Skin of body (tissue), 2 donors: ENCODE data around the gene MED31. TPM values are rescaled to one million over a fixed set of nuclear protein-coding genes. Genes with fewer than 3 reads are reported as not detected.
A peak's percentile ranks its signal among the peaks of the same experiment; 100 is the strongest.
"Not testable (repeated sequence)": the region's sequence is repeated elsewhere in the genome, so short reads cannot be mapped to it uniquely, and the experiment has no call there.

Experiments used
- DNase-seq: peaks from one replicate; lab custom pipeline; 2025; lab: John Stamatoyannopoulos, UW
- total RNA-seq: library from RNA; depleted of rRNA; stranded (reverse); fragments of >200 nt; gene quantifications from one replicate; pipeline ENCODE4 v1.2.3, GENCODE V29; 2014

MED31 gene
- total RNA-seq, 1 donor from 2014 or later = 7.4 TPM

- not testable (repeated sequence) for DNase-seq
Observed at GRCh38 chr17:6655732-6656361, 4.4 kb upstream of the MED31 start.

- no peak for DNase-seq
Observed at GRCh38 chr17:6654841-6655731, 3.7 kb upstream of the MED31 start.

DNA sequence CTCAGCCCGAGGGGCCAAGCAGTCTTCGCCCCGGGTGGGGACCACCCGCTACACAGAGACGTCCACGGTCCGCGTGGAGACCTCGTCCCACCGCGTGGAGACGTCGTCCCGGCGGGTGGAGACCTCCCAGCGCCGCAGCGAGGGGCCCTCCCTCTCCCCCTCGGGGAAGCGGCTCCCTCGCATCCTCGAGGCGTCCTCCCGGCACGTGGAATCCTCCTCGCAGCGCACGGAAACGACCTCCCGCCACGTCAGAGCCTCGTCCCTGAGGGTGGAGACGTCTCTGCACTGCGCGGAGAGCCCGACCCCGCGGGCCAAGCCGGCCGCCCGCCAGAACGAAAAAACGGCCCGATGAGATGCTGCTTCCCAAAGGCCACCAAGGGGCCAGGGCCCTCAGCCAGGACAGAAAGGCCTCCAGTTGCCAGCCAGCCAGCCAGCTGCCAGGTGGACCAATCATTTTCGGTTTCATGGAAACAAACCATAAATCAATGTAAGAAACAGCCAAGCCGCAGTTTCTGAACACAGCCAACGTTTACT lies 581 bp upstream of the MED31 start:
- DNase-seq = no peak

GRCh38 chr17:6648181-6648580 lies 3.2 kb downstream of the MED31 start:
- no peak for DNase-seq

- no peak for DNase-seq
Observed at GRCh38 chr17:6643451-6644125, 7.8 kb downstream of the MED31 start.

DNA sequence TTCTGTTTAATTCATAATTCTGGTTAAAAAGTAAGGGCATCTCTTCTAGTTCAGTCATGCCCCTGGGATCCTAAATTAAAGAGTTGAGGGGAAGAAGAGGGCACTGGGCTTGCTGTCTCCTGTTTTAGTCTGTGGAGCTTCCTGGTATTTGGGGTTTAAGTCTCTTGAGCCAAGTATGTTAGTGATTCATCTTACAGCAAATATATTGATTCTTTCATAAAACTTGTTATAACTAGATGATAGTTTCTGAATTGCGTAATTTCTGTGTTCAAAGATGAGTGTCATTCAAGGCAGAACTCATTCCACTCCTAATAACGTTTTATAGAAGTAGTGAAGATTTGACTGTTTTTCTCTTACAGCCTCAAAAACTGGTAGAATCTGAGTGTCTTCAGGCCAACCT lies 8.8 kb downstream of the MED31 start:
- no peak for DNase-seq

GRCh38 chr17:6641247-6641863 lies 10.1 kb downstream of the MED31 start:
- DNase-seq = peak; percentile 8

GRCh38 chr17:6640536-6641246 lies 10.7 kb downstream of the MED31 start, which contains the start of the genes KIAA0753 and TXNDC17:
KIAA0753 (minus strand) TSS chr17:6640711; CDS start chr17:6635103, 5,608 bp downstream.
TXNDC17 (plus strand) TSS chr17:6641060; CDS start chr17:6641083, 23 bp downstream.
- peak; percentile 88 for DNase-seq

GRCh38 chr17:6639586-6640535 lies 11.5 kb downstream of the MED31 start:
- DNase-seq = no peak

GRCh38 chr17:6639014-6639585 lies 12.3 kb downstream of the MED31 start:
- no peak for DNase-seq

DNA sequence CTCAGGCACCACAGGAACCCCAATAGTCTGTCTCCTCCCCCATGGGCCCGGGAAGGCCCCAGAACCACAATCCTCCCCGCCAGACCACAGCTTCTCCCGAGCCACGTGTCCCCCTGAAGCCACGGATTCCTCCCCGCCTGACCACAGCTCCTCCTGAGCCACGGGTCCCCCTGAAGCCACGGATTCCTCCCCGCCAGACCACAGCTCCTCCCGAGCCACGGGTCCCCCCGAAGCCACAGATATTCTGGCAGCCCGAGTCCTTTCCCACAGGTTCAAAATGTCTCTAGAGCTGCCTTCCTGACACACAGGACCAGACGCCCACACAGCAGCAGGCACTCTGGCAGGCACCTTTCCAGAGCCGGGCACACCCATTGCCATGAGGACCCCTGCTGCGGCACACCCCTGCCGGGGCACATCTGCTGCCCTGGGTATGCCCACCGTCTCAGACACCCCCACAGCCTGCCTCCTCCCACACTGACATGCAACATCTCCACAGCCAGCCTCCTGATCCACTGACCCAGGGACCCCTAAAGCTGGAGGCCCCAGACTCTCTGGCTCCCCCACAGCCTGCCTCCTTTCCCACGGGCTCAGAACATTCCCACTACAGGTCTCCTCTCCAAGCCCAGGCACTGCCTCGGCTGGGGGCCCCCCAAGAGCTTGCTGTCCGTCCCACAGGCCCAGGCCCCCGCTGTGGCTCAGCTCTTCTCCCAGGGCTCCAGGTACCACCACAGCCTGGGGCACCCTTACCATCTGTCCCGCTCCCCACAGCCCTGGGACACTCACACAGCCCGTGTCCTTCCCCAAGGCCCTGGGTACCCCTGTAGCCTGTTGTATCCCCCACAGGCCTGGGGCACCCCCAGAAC lies 13.1 kb downstream of the MED31 start:
- no peak for DNase-seq

- DNase-seq = no peak
Observed at GRCh38 chr17:6637458-6637840, 14.0 kb downstream of the MED31 start.

- no peak for DNase-seq
Observed at GRCh38 chr17:6636616-6637457, 14.6 kb downstream of the MED31 start.

DNA sequence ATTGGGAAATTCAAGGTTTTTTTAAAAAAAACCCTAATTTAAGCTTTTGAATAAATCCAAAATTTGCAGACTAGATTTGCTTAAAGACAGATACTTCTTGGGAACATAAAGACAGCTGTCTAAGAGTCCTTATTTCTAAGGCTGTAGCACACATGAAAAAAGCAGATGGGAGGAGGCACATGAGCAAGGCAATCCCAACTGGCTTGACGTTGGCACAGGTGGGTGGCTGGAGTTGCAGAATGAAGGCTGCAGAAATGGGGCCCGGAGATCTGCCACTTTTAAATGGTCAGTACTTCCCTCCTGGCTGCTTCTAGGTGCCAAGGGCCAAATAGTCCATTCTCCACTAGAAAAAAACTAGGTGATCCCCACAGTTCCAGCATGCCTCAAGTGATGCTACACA lies 15.3 kb downstream of the MED31 start:
- DNase-seq = no peak

- DNase-seq = no peak
Observed at GRCh38 chr17:6633263-6633662, 18.1 kb downstream of the MED31 start.

DNA sequence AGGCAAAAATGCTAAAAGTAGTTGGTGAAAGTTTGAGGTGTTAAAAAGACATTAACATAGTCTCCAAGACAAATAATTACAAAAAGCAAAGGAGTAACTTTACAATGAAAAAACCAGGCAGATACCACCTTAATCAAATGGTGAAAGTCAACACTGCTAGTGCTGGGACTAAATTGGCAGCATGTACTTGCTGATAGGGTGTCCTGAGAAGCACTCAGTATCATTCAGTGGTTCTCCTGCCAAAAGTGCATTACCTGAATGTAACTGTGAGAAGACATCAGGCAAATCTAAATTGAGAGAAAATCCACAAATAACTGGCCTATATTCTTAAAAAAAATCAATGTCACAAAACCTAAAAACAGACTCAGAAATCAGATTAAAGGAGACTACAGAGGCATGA lies 18.9 kb downstream of the MED31 start:
- no peak for DNase-seq

GRCh38 chr17:6630390-6630789 lies 21.0 kb downstream of the MED31 start:
- DNase-seq = no peak
